OCI-LY3 (cell line): ENCODE data around the gene PHYKPL.

Experiments used
- EZH2phosphoT487 ChIP-seq: fragments of 200-600 bp; shearing (Covaris generic); IDR thresholded peaks from 2 replicates; pipeline ENCODE4 v1.6.1; 2018; ENCODE audit warnings: antibody characterized with exemption, mixed run types, low read depth
- TF ChIP-seq, protein P1 (sequence below): fragments of 200-600, 300-600 bp; sonication (generic); IDR thresholded peaks from 2 replicates; pipeline ENCODE4 v1.5.1; 2014; ENCODE audit warnings: antibody characterized with exemption, low read length, low read depth

DNA sequence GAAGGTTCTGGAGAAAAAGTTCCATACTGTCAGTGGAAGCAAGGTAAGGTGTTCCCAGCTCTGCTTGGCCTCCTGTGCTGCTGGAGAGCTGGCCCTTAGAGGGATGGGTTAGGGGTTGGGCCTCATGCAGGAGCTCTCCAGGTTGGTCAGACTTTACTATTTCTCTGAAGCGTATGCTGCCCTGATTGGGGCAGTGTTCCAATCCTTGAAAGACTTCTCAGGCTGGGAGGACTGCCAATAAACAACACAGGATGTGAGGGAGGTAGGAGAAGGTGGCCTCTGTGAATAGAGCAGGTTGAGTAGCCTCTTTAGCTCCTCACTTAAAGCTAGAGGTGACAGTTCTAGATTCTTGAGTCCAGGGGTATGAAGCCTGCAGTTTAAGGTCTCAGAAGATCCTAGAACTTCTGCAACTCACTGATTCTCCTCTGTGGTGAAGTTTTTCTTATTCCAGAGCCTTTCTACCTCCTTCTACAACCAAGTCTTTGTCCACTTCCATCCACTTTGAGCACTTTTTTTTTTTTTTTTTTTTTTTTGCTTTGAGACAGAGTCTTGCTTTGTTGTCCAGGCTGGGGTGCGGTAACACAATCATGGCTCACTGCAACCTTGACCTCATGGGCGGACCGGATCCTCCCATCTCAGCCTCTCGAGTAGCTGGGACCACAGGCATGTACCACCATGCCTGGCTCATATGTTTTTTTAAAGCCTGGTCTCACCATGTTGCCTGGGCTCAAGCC is 25.3 kb downstream of the PHYKPL start:
- TF ChIP-seq, protein P1, sequence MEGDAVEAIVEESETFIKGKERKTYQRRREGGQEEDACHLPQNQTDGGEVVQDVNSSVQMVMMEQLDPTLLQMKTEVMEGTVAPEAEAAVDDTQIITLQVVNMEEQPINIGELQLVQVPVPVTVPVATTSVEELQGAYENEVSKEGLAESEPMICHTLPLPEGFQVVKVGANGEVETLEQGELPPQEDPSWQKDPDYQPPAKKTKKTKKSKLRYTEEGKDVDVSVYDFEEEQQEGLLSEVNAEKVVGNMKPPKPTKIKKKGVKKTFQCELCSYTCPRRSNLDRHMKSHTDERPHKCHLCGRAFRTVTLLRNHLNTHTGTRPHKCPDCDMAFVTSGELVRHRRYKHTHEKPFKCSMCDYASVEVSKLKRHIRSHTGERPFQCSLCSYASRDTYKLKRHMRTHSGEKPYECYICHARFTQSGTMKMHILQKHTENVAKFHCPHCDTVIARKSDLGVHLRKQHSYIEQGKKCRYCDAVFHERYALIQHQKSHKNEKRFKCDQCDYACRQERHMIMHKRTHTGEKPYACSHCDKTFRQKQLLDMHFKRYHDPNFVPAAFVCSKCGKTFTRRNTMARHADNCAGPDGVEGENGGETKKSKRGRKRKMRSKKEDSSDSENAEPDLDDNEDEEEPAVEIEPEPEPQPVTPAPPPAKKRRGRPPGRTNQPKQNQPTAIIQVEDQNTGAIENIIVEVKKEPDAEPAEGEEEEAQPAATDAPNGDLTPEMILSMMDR = no peak
- no peak for TF ChIP-seq EZH2phosphoT487
